WERI-Rb-1 (cell line): ENCODE results near the gene CAPRIN2.

Source experiments
- DNase-seq: peaks from one replicate; pipeline ENCODE4 v3.0.0-alpha.2; 2020
- H3K27ac ChIP-seq: fragments of 250-450 bp; sonication (Bioruptor Pico); 2 replicates; pipeline ENCODE4 v1.5.1; 2020; ENCODE audit warnings: mild to moderate bottlenecking, moderate library complexity
- H3K27me3 ChIP-seq: fragments of 250-450 bp; sonication (Bioruptor Pico); 2 replicates; pipeline ENCODE4 v1.5.1; 2021; ENCODE audit warnings: mild to moderate bottlenecking, low read depth, moderate library complexity; ENCODE audit not compliant: insufficient read depth, severe bottlenecking
- H3K36me3 ChIP-seq: fragments of 250-450 bp; sonication (Bioruptor Pico); 2 replicates; pipeline ENCODE4 v1.5.1; 2020; ENCODE audit warnings: mild to moderate bottlenecking, moderate library complexity
- H3K4me3 ChIP-seq: 2 replicates; pipeline ENCODE4 v1.5.1; 2011; ENCODE audit warnings: low read depth, mild to moderate bottlenecking, control low read depth, low read length
- H3K9me3 ChIP-seq: fragments of 250-450 bp; sonication (Bioruptor Pico); 2 replicates; pipeline ENCODE4 v1.5.1; 2021; ENCODE audit warnings: mild to moderate bottlenecking, moderate library complexity; ENCODE audit not compliant: severe bottlenecking
- TF ChIP-seq, protein P1 (sequence below): IDR thresholded peaks from 2 replicates; pipeline ENCODE4 v1.5.1; 2011; ENCODE audit warnings: low read depth, mild to moderate bottlenecking, control low read depth, inconsistent platforms, low read length

Gene CAPRIN2

GRCh38 chr12:30707613-30708342, 47.0 kb downstream of the CAPRIN2 start:
- Histone ChIP-seq H3K27ac (no peak overlapping the region), H3K36me3 (peaks cover 7% of the 10 kb centered on the region), H3K27me3 (no peaks in the 10 kb centered on the region), H3K4me3 (no peak overlapping the region), H3K9me3 (no peaks in the 10 kb centered on the region)
- DNase-seq, result no peak
- TF ChIP-seq, protein P1, sequence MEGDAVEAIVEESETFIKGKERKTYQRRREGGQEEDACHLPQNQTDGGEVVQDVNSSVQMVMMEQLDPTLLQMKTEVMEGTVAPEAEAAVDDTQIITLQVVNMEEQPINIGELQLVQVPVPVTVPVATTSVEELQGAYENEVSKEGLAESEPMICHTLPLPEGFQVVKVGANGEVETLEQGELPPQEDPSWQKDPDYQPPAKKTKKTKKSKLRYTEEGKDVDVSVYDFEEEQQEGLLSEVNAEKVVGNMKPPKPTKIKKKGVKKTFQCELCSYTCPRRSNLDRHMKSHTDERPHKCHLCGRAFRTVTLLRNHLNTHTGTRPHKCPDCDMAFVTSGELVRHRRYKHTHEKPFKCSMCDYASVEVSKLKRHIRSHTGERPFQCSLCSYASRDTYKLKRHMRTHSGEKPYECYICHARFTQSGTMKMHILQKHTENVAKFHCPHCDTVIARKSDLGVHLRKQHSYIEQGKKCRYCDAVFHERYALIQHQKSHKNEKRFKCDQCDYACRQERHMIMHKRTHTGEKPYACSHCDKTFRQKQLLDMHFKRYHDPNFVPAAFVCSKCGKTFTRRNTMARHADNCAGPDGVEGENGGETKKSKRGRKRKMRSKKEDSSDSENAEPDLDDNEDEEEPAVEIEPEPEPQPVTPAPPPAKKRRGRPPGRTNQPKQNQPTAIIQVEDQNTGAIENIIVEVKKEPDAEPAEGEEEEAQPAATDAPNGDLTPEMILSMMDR, result no peak

- H3K27me3 ChIP-seq, result no peaks in the 10 kb centered on the region
- H3K4me3 ChIP-seq, result no peak overlapping the region
- H3K36me3 ChIP-seq, result peaks cover 7% of the 10 kb centered on the region
- H3K9me3 ChIP-seq, result no peaks in the 10 kb centered on the region
- TF ChIP-seq, protein P1, result no peak
- no peak for DNase-seq
- no peak overlapping the region for H3K27ac ChIP-seq
Observed at GRCh38 chr12:30706476-30706875, 48.3 kb downstream of the CAPRIN2 start.

GRCh38 chr12:30701056-30701455, 53.7 kb downstream of the CAPRIN2 start:
- H3K36me3 ChIP-seq, result no peaks in the 10 kb centered on the region

GRCh38 chr12:30700216-30700900, 54.4 kb downstream of the CAPRIN2 start:
- no peak overlapping the region for H3K4me3 ChIP-seq
- TF ChIP-seq, protein P1, result no peak
- H3K9me3 ChIP-seq, result no peaks in the 10 kb centered on the region
- no peak overlapping the region for H3K27ac ChIP-seq
- H3K36me3 ChIP-seq, result no peaks in the 10 kb centered on the region; the same call in 1 of the 2 replicates
- no peaks in the 10 kb centered on the region for H3K27me3 ChIP-seq
- DNase-seq, result no peak

More at GRCh38 chr12:30701056-30701455, 53.7 kb downstream of the CAPRIN2 start:
- TF ChIP-seq, protein P1, result no peak
- H3K27me3 ChIP-seq, result no peaks in the 10 kb centered on the region
- H3K4me3 ChIP-seq, result no peak overlapping the region
- H3K9me3 ChIP-seq, result no peaks in the 10 kb centered on the region
- H3K27ac ChIP-seq, result no peak overlapping the region
- DNase-seq, result no peak

GRCh38 chr12:30698346-30698745, 56.4 kb downstream of the CAPRIN2 start:
- Histone ChIP-seq H3K9me3 (no peaks in the 10 kb centered on the region), H3K27ac (no peak overlapping the region), H3K36me3 (no peaks in the 10 kb centered on the region; the same call in 1 of the 2 replicates), H3K4me3 (no peak overlapping the region), H3K27me3 (no peaks in the 10 kb centered on the region)
- TF ChIP-seq, protein P1, result no peak
- DNase-seq, result no peak
